ENCODE results near the gene MYLK.
"Not testable (repeated sequence)": the region's sequence is repeated elsewhere in the genome, so short reads cannot be mapped to it uniquely, and the experiment has no call there.

Gene MYLK

DNA sequence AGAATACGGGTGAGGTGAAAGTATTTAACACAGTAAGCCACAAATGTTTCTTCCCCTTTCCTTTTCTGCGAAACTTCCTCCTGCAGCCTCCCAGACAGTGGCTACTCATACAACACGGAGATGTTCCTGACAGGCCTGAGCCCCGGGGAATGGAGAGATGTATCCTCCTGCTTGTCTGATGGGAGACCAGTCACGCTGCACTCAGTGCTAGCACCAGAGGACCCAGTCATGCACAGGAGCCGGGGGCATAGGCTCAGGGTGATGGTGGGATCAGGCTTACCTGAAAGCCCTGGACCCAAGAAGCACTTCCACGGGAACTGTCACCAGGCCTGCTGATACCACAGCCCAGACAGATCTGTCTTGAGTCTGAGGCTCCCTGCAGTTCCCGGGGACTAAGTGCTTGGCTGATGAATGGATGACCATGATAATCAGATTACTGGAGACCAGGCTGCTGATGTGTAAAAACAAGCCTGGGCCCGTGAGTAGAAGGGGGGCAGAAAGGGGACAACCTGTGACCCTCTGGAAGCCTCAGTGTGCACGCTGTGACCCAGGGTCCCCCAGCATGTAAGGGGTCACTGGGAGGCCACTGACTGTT lies 162.9 kb downstream of the MYLK start:
- DNase-seq (ENCODE audit: low spot score), result not testable (repeated sequence)

DNA sequence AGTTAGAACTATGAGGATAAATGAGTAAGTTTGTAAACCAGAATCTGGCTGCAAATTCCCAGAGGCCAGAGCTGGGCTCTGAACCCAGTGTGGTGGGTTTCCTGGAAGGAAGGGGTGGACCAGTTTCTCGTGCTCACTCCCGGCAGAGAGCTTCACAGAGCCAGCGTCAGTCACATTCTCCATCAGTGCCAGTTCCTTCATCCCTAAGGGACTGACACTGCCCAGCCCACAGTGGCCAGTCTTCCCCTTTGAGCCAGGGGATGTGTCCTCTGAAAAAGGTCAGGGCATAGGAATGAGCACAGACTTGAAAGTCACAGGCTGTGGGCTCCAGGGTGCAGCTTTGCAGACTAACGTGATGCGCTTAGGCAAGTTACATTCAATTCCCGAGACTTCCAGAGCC lies 163.5 kb downstream of the MYLK start:
- DNase-seq (ENCODE audit: low spot score), result no peak

DNA sequence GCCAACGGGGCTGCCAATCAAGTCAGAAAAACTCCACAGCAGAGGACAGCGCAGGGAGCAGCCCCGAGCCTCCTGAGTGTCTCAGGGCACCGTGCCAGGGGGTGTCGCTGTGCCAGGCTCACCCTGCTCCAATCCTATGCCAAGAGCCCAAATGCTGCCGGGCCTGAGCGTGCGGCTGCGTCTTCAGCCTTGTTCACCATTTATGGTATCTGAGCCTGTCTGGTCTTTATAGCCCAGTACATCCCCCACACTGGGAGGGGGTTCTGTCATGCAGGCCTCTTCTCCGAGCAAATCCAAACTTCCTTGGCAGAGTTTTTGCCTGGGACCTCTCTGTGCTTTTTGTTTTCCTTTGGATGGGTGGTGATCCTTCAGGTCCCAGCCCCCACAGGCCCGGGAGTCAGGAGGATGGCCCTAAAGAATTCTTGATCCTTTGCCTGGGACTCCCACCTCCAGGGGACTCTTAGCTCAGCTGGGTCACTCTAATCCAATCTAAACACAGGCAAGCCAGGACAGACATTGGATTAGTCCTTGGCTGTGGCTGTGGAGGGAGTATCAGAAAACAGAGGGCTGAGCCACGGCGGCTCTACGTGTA lies 164.2 kb downstream of the MYLK start:
- DNase-seq (ENCODE audit: low spot score), result no peak

GRCh38 chr3:123719061-123719756 lies 164.9 kb downstream of the MYLK start:
- peak; percentile 64 for DNase-seq (ENCODE audit: low spot score)

- DNase-seq (ENCODE audit: low spot score), result no peak
These were observed 166.0 kb downstream of the MYLK start for GRCh38 chr3:123718108-123718507.

- peak; percentile 70 for DNase-seq (ENCODE audit: low spot score)
These were observed 166.7 kb downstream of the MYLK start for GRCh38 chr3:123717451-123717850.

- DNase-seq (ENCODE audit: low spot score), result no peak
These were observed 167.7 kb downstream of the MYLK start for GRCh38 chr3:123716411-123716810.

- DNase-seq (ENCODE audit: low spot score), result no peak
These were observed 170.9 kb downstream of the MYLK start for GRCh38 chr3:123713211-123713610.

DNA sequence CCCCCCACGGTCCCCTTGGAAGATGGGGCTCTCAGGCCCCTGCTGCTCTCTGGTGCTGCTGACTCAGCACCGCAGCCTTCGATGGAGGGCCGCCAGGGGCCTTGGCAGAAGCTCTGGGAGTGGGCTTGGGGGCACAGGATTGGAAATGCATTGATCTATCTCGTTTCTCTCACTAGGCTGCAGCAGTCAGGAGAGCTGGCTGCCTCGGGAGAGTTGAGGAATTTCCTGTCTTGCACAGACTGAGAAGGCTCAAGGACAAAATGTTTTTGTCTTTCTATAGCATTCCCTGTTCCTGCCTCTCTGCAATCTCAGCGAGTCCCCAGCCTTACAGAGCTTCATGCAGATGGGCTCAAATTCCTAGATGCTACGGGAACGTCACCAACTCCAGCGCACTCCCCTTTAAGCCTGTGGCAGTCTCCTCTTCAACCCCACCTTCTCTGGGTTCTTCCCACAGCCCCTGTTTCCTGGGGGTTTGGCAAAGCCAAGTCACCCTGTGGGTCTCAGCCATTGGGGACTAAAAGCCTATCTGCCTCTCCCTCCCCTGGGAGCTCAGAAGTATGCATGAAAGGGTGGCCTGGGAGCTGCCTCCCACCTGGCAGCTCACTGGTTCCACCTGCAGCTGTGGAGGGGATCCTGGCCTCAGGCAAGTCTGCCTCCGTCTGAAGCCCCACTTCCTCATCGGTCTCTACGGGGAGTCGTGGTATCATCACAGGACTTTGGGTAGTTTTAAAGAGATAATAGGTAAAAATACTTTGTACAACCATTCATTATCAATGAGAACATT lies 171.9 kb downstream of the MYLK start:
- DNase-seq (ENCODE audit: low spot score), result no peak

GRCh38 chr3:123711356-123711755 lies 172.8 kb downstream of the MYLK start:
- DNase-seq (ENCODE audit: low spot score), result no peak

- DNase-seq (ENCODE audit: low spot score), result no peak
These were observed 175.6 kb downstream of the MYLK start for GRCh38 chr3:123708531-123708930.

GRCh38 chr3:123707641-123708040 lies 176.5 kb downstream of the MYLK start:
- not testable (repeated sequence) for DNase-seq (ENCODE audit: low spot score)

GRCh38 chr3:123706871-123707270 lies 177.3 kb downstream of the MYLK start:
- peak; percentile 11 for DNase-seq (ENCODE audit: low spot score)

GRCh38 chr3:123705488-123706285 lies 178.4 kb downstream of the MYLK start:
- peak; percentile 12 for DNase-seq (ENCODE audit: low spot score)

DNA sequence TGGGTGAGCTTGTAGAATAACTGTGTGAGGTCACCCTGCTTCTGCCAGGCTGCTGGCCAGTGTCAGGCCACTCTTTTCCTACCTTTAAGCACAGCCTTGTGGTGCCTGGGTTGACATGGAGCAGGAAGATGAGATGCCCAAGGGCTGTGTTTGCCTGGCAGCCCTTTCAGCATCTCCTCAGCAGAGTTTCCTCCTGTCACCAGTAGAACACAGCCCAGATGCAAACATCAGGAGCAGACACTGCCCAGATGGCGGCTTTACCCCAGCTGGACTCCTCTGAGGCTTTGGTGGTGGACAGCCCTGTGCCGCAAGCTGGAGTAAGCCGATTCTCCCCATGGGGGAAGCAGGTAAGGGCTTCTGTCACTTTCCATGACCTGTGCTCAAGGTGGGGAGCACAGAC lies 180.5 kb downstream of the MYLK start:
- not testable (repeated sequence) for DNase-seq (ENCODE audit: low spot score)

GRCh38 chr3:123702720-123703119 lies 181.4 kb downstream of the MYLK start:
- no peak for DNase-seq (ENCODE audit: low spot score)

- DNase-seq (ENCODE audit: low spot score), result peak; percentile 69
These were observed 182.1 kb downstream of the MYLK start for GRCh38 chr3:123702057-123702456.

DNA sequence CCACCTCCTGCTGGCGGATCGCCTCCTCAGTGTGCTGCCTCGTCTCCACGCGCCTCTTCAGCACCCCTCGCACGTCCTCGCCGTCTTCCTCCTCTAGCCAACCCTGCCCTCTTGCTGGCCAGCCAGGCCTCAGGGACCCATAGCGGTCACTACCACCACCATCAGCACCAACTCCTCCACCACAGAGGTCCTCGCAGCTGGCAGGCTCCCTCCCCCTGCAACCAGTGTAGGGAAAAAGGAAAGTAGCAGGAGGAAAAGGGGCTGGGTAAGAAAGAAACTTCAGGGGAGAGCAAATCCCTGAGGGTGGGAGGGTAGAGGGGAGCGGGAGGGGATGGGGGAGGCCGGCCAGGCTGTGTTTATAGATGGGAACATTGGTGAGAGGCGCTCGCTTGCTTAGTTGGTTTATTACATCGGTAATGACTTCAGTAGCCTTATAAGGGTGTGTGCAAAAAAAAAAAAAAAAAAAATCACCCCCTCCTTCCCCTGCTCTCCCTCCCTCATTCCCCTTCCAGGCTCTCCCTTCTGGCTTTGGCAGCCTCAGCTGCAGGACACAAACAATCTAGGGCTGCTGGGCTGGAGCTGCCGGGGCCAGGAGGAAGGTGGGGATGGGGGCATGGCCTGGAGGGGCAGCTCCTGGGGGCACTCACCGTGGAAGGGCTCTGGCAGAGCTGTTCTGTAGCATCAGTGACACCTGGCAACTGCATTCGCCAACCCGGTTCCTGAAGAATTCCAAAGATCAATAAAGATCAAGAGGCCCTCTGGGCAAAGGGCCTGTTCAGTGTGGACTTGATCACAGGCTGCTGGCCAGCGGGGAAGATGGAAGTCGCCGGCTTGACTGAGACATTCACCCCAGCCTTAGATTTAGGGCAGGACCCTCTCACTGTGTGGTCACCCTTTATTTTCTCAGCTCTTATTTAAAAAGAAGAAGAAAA lies 183.1 kb downstream of the MYLK start:
- DNase-seq (ENCODE audit: low spot score), result no peak

- no peak for DNase-seq (ENCODE audit: low spot score)
These were observed 185.3 kb downstream of the MYLK start for GRCh38 chr3:123698813-123699212.

DNA sequence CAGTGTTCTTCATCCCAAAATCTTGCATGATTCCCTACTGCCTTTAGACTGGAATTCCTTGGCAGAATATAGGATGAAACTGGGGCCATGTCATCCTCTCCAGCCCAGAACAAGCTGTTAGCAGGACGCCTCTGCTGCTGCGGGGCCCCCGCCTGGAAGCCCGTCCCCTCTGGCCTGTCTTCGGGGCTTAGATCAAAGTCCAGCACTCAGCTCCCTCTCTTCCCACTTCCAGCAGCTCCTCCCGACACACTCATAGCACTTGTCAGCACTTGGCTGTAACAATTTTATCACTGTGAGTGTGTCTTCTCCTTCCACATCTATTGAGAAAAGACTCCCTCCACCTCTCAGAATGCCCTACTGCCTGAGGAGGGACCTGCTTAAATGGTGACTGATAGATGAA lies 187.3 kb downstream of the MYLK start:
- no peak for DNase-seq (ENCODE audit: low spot score)

Measured in kidney tubule cell (primary cell).